ENCODE results near the gene SGPP1.

GRCh38 chr14:63759456-63759855, 31.6 kb upstream of the SGPP1 start:
- TF ChIP-seq POLR2A (IDR thresholded peaks at IDR 0.05): no peak
- TF ChIP-seq CTCF (IDR thresholded peaks at IDR 0.05): no peak

Measured in lower leg skin (tissue), 3 donors.